ENCODE results near the gene PTGER1. TPM values are rescaled to one million over a fixed set of nuclear protein-coding genes. Genes with fewer than 3 reads are reported as not detected.

The PTGER1 gene
- total and polyA plus RNA-seq, 8 donors, result 0.76 to 12.9 (median 5.5) TPM

GRCh38 chr19:14514215-14514863 lies 39.2 kb upstream of the PTGER1 start:
- Histone ChIP-seq H3K9me3 (no peaks in the 10 kb centered on the region), H3K27ac (peak overlapping the region in 1 of 2 donors; percentile 11), H3K36me3 (peaks cover 5 to 36% of the 10 kb centered on the region in 2 donors), H3K27me3 (no peaks in the 10 kb centered on the region), H3K4me3 (peak overlapping the region in 1 of 2 donors; percentile 97), H3K4me1 (peaks cover 11 to 72% of the 10 kb centered on the region in 2 donors)
- DNase-seq (no peak), ATAC-seq (no peak)
- intact Hi-C loops (cut with DNase I), result no loop called here
- TF ChIP-seq CTCF (IDR thresholded peaks at IDR 0.05), result no peak

GRCh38 chr19:14512406-14512961 lies 37.3 kb upstream of the PTGER1 start:
- H3K27ac ChIP-seq, result no peak overlapping the region
- no peak overlapping the region for H3K4me3 ChIP-seq
- intact Hi-C loops (cut with DNase I), result no loop called here
- DNase-seq (no peak), ATAC-seq (no peak)
- no peaks in the 10 kb centered on the region for H3K9me3 ChIP-seq
- peaks cover 5 to 36% of the 10 kb centered on the region in 2 donors for H3K36me3 ChIP-seq
- peaks cover 7 to 82% of the 10 kb centered on the region in 2 donors for H3K4me1 ChIP-seq
- H3K27me3 ChIP-seq, result no peaks in the 10 kb centered on the region
- TF ChIP-seq CTCF (IDR thresholded peaks at IDR 0.05), result no peak

- DNase-seq, result no peak
- H3K4me3 ChIP-seq, result no peak overlapping the region
- intact Hi-C loops (cut with DNase I), result no loop called here
- TF ChIP-seq CTCF (IDR thresholded peaks at IDR 0.05), result no peak
- H3K27me3 ChIP-seq, result no peaks in the 10 kb centered on the region
- peaks cover 5 to 29% of the 10 kb centered on the region in 2 donors for H3K36me3 ChIP-seq
- peaks cover 9 to 78% of the 10 kb centered on the region in 2 donors for H3K4me1 ChIP-seq
- ATAC-seq, result no peak
- peak overlapping the region; percentile 75 to 81 for H3K27ac ChIP-seq
- H3K9me3 ChIP-seq, result no peaks in the 10 kb centered on the region
Observed at GRCh38 chr19:14511229-14511593, 36.1 kb upstream of the PTGER1 start.

GRCh38 chr19:14510311-14511228 lies 35.4 kb upstream of the PTGER1 start:
- H3K4me1 ChIP-seq, result peaks cover 4 to 77% of the 10 kb centered on the region in 2 donors
- intact Hi-C loops (cut with DNase I), result no loop called here
- DNase-seq, result peak in 1 of 4 donors; percentile 68
- no peaks in the 10 kb centered on the region for H3K27me3 ChIP-seq
- no peak for TF ChIP-seq CTCF (IDR thresholded peaks at IDR 0.05)
- no peaks in the 10 kb centered on the region for H3K9me3 ChIP-seq
- no peak overlapping the region for H3K4me3 ChIP-seq
- peak overlapping the region; percentile 75 to 81 for H3K27ac ChIP-seq
- H3K36me3 ChIP-seq, result peaks cover 5 to 23% of the 10 kb centered on the region in 2 donors
- ATAC-seq, result peak; percentile 17

Measured in left lung (tissue), 10 donors.